HG02678 (cell line): ENCODE measurements around the gene GPAM.
A peak's percentile ranks its signal among the peaks of the same experiment; 100 is the strongest.
"Not testable (repeated sequence)": the region's sequence is repeated elsewhere in the genome, so short reads cannot be mapped to it uniquely, and the experiment has no call there.

Experiments
- ATAC-seq: cut with Tn5 transposase; IDR thresholded peaks from one replicate; pipeline ENCODE4 v1.9.1; 2021; ENCODE audit warnings: mild to moderate bottlenecking, moderate library complexity; ENCODE audit not compliant: unreplicated experiment

Gene GPAM, protein sequence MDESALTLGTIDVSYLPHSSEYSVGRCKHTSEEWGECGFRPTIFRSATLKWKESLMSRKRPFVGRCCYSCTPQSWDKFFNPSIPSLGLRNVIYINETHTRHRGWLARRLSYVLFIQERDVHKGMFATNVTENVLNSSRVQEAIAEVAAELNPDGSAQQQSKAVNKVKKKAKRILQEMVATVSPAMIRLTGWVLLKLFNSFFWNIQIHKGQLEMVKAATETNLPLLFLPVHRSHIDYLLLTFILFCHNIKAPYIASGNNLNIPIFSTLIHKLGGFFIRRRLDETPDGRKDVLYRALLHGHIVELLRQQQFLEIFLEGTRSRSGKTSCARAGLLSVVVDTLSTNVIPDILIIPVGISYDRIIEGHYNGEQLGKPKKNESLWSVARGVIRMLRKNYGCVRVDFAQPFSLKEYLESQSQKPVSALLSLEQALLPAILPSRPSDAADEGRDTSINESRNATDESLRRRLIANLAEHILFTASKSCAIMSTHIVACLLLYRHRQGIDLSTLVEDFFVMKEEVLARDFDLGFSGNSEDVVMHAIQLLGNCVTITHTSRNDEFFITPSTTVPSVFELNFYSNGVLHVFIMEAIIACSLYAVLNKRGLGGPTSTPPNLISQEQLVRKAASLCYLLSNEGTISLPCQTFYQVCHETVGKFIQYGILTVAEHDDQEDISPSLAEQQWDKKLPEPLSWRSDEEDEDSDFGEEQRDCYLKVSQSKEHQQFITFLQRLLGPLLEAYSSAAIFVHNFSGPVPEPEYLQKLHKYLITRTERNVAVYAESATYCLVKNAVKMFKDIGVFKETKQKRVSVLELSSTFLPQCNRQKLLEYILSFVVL

DNA sequence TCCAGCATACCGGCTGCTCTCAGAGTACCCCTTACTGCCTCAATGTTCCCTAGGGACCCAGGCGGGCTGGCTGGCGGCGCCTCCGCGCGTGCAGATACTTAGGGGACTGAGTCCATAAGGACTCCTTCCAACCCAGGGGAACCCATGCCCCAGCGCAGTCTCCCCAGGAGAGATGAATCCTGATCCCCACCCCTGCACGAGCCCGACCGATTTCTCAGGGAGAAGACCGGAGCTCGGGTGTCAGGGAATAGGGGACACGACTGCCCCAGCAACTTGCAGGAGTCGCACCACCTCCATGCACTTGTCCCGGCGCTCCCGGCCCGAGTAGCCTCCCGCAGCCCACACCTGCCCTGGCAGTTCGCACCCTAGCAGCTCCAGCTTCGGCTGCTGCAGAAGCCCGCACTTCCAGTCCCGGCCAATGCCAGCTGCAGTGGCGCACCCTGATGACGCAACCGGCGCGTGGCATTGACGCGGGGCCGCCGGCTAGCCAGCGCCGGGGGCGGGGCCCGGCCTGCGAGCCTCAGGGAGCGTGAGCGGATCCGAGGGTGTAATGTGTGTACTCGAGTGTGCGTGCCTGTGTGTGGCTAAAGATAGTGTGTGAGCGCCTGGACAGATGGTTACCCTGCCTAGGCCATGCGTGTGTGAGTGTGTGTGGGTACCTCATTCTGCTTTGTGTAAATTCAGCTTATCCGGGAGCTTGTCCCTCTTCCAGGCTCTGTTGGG, at the start of gene GPAM:
GPAM (minus strand) TSS at position 437 of the 723 bp plus-strand sequence. CDS start 1,981 bp downstream, outside the sequence.
- peak; percentile 95 for ATAC-seq

DNA sequence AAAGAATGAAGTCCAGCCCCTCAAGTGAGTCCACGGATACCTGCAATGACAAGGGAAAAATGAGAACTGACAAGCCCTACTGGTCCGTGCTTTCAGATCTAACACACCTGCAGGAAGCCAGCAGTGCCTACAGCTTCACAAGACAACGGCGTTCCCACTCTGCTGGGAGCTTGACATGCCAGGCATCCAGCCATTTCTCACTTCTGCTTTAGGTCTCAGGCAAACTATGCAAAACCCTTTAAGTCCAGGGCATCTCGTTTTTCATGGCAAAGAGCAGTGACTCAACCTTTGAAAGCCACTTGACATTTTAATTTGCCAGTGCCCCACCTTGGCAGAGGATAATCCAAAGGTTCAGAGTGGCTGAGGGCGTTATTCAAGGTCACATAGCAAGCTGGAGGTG, 49.1 kb upstream of the GPAM start:
- ATAC-seq = no peak

DNA sequence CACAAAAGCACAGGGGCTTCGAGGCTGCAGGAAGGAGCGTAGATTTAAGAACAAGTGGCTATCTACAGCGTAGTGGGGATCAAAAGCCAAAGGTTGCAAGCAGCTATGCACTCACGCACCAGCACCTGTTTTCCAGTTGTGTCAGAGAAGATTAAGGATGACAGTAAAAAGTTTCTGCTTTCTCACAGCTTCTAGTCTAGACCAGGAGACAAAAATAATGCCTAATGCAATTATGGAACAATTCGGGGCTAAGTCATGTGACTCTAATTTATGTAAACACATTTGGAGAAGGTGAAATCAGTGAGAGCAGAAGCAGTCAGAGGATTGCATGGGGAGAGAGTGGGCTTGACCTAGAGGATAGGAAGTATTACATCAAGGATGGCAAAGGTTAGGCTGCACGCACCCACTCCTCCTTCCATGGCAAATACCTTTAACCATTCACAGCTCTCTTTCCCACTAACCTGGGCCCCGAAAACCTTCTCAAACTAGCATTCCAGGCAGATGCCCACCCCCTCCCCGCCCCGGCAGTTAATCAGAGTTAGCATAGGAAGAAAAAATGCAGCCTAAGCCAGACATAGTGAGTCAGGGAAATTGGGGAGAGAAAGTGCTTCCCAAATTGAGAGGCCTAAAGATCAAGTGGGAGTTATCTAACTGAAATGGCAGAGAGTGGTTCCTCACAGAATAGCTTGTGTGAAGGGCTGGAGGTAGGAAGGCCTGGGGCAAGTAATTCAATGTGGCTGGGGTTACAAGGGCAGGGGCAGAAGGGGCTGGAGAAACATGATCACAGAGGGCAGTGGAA, 48.2 kb upstream of the GPAM start:
- no peak for ATAC-seq

DNA sequence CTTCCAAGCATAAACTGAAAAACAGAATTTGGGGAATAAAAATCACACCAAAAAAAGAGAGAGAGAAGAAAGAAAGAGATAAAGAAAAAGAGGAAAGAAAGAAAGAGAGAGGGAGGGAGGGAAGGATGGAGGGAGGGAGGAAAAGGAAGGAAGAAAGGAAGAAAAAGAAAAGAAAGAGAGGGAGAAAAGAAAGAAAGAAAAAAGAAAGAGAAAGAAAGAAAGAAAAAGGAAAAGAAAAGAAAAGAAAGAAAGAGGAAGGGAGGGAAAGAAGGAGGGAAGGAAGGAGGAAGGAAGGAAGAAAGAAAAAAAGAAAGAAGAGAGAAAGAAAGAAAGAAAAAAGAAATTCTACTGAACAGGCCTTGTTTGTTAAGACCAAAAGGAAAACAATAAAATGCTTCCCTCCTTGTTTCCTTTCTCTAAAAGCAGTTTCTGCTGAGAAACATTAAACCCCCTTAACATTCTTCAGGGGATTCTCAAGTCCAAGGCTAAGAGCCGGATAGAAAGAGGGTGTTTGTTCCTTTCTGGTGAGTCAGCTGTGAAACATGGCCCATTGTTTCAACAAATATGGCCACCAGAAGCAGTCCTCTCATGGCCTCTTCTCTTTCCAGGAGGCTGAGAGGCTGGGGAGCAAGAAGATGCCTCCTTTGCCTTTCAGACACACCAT, 46.9 kb upstream of the GPAM start:
- ATAC-seq = no peak

DNA sequence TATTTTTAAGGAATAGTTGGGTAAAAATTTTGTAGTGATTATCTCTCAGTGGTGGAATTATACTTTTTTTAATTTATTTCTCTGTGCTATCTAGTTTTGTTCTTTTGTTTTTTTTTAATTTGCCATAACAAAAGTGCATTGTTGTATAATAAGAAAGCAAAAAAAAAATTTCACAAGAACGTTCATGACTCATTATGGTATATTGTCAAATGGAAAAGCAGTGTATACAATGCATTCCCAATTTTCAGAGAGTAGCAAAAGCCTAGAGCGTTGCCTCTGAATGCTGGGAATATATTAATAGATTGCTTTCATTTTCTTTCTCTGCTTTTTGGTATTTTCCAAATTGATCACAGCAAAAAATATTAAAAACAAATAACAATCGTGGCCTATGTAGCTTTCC, 46.3 kb upstream of the GPAM start:
- no peak for ATAC-seq

DNA sequence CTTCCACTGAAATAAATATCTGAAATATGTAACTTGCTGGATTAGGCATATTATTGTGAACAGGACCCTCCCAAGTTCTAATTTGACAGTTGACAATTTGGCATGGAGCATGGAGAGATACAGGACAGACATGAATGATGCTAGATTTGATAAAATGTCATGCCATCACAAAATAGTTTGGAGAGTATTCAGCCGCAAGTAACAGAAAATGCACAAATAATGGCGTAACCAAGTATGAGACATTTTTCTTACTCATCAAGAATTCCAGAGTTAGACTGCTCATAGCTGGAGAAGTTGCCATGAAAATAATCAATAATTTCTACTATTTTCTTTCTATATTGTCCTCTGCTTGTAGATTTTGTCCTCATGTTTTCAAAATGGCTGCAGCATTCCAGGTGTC, 45.5 kb upstream of the GPAM start:
- ATAC-seq = no peak

DNA sequence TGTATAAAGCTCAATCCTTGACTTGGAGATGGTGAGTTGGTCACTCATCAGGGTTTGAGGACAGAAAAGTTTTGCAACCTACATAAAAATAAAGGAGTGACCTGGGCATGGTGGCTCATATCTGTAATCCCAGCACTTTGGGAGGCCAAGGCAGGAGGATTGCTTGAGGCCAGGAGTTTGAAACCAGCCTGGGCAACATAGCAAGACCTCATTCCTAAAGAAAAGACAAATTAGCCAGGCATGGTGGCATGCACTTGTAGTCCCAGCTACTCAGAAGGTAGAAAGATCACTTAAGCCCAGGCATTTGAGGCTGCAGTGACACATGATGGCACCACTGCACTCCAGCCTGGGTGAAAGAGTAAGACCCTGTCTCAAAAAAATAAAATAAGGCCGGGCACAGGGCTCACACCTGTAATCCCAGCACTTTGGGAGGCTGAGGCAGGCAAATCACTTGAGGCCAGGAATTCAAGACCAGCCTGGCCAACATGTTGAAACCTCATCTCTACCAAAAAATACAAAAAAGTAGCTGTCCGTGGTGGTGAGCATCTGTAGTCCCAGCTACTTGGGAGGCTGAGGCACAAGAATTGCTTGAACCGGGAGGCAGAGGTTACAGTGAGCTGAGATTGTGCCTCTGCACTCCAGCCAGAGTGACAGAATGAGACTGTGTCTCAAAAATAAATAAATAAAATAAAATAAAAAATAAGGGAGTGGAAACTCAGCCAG, 45.0 kb upstream of the GPAM start:
- ATAC-seq = not testable (repeated sequence)

DNA sequence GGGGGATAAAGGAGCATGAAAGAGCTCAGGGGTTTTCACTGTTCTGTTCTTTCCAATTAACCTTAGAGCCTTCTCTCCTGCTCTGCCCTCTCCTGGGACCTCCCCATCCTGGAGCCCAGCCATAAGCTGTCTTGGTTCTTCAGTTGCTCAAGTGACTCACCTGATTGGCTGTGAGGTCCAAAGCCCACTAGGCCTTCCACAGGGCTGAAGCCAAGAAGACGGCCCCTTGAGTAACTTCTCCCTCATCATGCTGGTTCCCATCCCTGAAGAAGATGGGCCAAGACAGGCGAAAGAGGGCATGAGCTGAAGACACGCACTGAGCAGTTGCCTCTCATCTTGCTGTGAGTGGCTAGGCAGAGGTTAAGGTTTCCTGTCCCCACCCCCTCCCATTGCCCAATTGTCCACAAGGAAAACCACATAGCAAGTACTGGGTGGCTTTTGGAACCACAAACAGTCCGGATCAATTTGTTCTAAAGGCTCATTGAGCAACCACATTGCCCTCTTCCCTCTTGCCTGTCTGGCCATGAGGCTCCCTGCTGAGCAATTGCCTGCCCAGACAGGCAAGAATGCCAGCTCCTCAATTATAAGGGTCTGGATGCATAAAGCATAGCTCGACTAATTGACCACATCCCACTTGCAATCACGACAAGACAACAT, 43.9 kb upstream of the GPAM start:
- no peak for ATAC-seq

DNA sequence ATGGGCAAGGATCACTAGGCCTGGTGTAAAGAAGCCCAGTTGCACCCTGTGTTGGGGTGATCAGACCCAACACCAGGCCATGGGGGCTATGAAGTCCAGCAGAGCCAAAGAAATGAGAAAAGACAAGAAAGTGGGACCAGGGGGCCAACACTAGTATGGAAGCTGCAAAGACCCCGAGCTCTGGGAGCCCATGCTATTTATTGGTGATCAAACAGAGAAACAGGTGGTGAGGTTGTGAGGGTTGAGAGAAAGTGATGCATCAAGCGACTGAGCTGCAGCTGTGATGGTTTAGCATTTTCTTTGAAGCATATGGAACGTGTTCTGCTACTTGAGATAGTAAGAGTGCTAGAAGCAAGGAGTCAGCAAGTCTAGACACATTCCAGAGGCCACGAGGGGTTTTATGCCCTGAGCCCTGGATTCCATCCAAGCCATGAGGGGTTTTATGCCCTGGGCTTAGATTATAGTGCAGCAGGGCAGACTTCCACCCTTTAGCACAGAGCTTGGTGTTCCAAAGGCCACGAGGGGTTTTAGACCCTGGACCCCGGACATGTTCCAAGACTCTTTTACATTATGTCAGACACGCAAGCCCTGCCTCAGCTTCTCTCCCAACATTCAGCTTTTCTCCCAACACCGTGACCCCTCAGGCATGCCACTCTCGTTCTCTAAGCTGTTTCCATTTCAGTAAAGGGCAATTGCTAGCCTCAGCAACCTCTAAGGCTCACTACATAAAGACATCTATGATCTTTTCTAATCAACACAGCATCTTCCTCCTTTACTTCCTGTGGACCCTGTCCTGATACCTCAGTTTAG, 43.1 kb upstream of the GPAM start:
- ATAC-seq = no peak

DNA sequence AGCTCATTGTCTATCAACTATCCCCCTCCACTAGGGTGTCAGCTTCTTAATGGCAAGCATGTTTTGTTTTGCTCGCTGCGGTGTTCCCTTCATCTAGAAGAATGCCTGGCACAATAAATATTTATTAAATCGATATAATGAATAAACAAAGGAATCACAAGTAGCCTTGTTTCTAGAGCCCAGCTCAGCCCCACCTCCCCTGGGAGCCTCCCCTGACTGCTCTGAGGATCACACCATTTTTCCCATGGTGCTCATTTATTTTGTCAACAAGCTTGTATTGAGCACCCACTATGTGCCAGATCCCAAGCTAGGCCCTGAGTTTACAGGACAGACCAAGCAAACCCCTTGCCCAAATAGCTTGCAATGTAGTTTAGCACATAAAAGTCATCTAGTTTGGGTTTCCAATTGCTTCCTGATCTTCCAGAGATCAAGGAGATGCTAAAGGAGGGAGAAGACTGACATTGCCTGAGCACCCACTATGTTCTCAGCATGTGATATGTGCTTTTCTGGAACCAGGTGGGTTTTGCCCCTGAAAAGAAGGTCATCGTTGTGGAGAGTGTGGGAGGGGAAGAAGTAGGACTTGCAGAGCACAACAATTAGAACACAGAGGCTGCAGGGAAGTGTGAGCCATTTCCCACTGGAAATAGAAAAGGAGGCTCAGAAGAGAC, 42.3 kb upstream of the GPAM start:
- ATAC-seq = no peak

DNA sequence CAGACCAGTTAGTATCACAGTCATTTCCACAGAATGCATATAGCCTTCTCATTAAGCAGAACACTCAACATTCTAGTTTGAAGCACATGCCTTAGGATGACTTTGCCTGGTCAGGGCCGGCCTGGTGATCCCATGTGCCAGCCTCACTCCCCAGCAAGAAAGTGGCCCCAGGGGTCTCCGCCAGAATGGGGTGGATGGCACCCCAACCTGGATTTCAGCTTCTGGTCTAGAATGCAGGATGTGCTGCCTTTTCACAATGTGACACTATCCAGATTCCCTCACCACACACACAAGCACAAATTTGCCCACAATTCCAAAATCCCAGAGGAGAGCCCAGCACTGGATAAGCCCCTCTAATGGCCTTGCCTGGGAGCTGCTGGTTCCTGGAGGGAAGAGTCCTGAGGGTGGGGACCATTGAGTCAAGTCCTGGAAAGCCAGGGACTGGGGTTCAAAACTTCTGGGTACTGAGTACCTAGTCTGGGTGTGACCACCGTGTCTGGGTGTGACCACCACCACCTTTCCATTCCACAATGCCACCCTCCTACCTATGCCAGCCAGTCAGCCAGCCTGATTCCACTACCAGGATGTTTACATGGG, 41.5 kb upstream of the GPAM start:
- no peak for ATAC-seq

DNA sequence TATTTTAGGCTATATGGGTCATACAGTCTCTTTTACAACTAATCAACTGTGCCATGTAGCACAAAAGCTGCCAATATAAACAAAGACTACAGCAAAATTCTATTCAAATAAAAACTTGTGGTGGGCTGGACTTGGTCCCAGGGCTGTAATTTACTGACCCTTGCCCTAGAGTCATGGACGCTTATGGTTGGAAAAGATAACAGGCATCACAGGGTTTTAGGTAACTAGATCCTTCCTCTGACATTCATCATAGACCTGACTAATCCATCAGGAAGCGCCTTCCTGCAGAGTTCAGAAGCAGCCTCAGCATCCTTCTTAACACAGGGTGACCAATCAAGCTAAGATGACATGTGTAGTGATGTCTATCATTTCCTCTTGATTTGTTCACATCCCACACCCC, 40.2 kb upstream of the GPAM start:
- no peak for ATAC-seq

DNA sequence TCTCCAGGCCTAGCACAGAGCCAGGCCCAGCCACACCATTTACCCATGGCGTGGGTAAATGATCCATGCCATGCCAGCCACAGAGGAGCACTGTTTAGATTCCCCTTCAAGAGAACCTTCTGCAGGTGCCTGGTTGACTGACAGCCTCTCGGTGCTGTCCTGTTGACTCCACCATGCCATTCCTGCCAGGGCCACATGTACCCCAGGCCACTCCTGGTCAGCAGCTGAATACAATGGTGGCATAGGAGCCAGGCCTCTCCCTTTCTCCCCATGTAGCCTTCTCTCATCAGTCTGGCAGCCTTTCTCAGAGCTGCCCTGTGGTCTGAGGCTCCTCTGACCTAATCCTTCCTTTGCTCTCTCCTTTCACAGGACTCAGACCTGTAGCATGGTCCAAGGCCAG, 39.2 kb upstream of the GPAM start:
- ATAC-seq = no peak

DNA sequence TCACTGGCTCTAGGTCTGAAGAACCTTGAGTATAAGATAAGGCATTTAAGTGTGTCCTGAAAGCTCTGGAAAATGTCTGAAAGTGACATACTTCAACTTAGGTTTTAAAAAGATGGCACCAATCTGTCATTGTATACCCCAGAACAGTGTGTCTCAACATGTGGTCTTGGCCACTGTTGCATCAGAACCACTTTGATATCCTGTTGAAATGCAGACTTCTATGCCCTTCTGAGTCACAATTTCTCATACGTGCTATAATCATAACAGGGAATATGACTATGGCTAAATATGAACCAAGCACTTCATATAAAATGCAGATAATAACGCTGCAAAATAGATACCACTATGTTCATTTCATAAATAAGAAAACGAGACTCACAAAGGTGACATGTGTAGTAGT, 38.0 kb upstream of the GPAM start:
- no peak for ATAC-seq

DNA sequence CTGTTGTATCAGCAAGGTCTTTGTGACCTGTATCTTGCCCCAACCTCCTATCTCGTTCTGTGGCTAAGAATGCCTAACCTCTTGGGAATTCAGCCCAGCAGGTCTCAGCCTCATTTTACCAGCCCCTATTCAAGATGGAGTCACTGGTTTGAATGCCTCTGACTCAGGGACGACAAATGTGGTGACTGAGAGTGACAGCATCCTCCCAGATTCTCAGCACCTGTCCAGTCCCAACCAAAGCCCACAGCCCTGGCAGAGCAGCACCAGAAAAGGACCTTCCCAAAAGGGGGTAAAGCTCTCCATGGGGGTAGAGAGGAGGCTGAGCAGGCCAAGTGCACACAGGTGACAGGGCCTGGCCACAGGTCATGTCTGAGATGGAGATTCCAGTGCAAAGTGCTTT, 35.4 kb upstream of the GPAM start:
- ATAC-seq = no peak

DNA sequence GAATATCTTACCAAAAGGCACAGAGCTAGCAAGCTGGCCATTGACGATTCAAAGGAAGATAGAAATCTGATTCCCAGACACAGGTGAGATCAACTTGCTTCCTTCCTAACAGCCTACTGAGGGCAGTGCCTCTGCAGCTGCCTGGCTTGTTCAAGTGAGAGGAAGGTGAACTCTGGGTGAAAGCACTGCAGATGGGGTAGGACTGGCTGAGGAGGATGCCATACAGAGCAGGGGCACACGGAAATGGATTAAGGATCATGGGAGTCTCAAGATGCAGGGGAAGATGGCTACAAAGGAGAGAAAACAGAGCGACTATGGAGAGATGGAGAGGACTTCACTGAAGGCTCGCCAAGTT, 34.4 kb upstream of the GPAM start:
- ATAC-seq = no peak

DNA sequence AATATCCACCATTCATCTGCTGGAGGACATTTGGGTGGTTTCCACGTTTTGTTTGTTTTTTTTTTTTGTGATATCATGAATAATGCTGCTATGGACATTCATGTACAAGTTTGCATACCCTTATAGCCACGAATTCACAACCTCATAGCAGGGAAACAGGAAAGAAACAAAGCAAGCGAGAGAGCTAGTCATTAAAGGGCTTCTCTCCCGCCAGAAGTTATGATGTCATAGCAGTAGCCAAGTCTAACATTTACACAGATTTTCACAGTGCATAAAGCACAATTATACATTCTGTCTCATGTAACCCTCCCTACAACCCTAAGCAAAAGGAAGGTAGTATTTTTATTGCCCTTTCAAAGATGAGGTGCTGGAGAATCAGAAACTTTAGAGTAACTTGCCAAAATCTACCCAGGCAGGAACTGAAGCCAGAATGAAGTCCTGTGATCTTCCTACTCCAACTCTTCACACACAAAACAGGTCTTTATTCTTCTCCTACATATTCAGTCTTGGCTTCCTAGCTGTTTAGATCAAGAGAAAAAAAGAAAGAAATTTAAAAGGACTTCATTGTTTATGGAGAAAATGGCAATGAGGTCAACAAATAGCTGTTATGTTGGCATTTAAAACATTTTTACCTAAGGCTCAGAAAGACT, 33.9 kb upstream of the GPAM start:
- no peak for ATAC-seq
